Stimulated activated CD4-positive, alpha-beta T cell treated with anti-CD3 and anti-CD28 coated beads, Interleukin-15, amount 100 ng/mL, for 24 hours (primary cell): Measurements from ENCODE around the gene TMSB10.
"Not testable (repeated sequence)": the region's sequence is repeated elsewhere in the genome, so short reads cannot be mapped to it uniquely, and the experiment has no call there.

Experiments used
- DNase-seq: peaks from one replicate; pipeline ENCODE4 v3.0.0-alpha.2; 2020

The TMSB10 gene

GRCh38 chr2:84940088-84940470 is 34.6 kb downstream of the TMSB10 start:
- DNase-seq = no peak

GRCh38 chr2:84940831-84941412 is 35.5 kb downstream of the TMSB10 start:
- no peak for DNase-seq

DNA sequence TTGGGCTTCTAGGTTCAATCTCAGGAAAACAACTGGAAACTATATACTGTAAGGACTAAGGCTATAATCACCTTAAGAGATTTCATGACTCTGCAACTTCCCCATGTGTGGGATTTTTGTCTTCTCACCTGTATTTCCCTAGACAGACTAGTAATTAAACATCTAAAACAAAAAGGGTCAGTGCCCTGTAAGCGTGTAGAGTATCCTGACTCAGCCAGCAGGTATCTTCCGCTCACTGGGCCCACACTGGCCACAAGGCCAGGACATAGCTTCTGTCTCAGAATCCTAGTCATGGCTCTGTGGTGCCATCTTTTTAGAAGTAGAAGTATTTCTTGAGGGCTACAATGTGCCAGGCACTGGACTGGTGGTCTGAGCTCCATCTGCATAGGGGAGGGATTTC is 36.7 kb downstream of the TMSB10 start:
- no peak for DNase-seq

DNA sequence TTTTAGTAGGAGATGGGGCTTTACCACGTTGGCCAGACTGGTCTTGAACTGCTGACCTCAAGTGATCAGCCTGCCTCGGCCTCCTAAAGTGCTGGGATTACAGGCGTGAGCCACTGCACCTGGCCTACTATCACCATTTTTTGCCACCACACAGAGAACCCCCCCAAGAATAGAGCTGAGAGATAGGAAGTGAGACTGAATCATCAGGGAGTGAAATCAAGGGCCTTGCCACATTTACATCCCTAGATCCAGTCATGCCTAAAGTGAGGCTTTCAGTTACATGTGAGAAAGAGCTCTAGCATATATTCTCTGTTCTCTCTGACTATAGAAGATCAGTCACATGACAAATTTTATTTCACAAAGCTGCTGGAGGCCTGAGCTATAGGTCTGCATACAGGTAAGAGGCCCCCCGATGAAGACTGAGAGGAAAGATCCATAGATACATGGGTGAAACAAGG is 37.5 kb downstream of the TMSB10 start:
- DNase-seq = no peak

- no peak for DNase-seq
Observed at GRCh38 chr2:84944295-84944909, 38.9 kb downstream of the TMSB10 start.

DNA sequence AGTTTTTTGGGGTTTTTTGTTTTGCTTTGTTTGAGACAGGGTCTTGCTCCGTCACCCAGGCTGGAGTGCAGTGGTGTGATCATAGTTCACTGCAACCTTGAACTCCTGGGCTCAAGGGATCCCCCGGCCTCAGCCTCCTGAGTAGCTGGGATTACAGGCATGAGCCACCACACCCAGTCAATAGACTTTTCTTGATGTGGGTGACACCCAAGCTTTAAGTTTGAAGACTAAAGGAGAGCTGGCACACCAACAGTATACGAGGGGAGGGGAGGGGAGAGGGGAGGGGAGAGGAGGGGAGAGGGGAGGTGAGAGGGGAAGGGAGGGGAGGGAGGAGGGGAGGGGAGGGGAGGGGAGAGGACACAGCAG is 40.4 kb downstream of the TMSB10 start:
- not testable (repeated sequence) for DNase-seq

GRCh38 chr2:84946204-84947009 is 41.0 kb downstream of the TMSB10 start:
- peak; percentile 87 for DNase-seq

DNA sequence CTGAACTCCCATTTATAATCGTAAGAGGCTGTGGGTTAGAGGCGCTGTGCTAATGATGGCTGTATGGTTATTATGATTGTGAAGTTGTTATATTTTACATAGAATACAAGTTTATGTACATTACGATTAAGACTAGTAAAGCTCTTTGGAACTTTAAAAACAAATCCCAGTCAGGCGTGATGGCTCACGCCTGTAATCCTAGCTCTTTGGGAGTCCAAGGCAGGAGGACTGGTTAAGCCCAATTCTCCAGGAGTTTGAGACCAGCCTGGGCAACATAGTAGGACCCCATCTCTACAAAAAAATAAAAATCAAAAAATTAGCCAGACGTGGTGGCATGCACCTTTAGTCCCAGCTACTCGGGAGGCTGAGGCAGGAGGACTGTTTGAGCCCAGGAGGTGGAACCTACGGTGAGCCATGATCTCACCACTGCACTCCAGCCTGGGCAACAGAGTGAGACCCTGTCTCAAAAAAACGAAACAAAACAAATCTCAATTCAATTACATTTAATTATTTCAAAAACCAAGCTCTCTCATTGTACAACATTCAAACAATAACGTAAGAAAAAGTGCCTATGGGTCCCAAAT is 41.6 kb downstream of the TMSB10 start:
- DNase-seq = no peak

- DNase-seq = no peak
Observed at GRCh38 chr2:84953535-84953934, 48.1 kb downstream of the TMSB10 start.

DNA sequence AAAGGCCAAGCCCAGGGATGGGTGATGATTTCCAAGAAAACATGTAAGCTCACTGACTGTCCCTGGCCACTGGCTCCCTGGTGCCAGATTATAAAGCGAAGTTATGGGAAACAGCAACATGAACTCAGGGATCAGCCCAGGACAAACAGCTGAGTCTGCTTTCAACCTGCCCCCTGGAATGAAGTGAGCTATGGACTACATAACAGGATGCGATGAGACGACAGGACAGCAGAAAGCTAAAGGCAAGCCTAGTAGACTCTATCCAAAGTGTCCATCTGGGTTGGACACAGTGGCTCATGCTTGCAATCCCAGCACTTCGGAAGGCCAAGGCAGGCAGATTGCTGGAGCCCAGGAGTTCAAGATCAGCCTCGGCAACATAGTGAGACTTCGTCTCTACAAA is 48.9 kb downstream of the TMSB10 start:
- DNase-seq = no peak
